Measurements from ENCODE around the gene OR10H3.
"Not testable (repeated sequence)": the region's sequence is repeated elsewhere in the genome, so short reads cannot be mapped to it uniquely, and the experiment has no call there.

OR10H3 gene

DNA sequence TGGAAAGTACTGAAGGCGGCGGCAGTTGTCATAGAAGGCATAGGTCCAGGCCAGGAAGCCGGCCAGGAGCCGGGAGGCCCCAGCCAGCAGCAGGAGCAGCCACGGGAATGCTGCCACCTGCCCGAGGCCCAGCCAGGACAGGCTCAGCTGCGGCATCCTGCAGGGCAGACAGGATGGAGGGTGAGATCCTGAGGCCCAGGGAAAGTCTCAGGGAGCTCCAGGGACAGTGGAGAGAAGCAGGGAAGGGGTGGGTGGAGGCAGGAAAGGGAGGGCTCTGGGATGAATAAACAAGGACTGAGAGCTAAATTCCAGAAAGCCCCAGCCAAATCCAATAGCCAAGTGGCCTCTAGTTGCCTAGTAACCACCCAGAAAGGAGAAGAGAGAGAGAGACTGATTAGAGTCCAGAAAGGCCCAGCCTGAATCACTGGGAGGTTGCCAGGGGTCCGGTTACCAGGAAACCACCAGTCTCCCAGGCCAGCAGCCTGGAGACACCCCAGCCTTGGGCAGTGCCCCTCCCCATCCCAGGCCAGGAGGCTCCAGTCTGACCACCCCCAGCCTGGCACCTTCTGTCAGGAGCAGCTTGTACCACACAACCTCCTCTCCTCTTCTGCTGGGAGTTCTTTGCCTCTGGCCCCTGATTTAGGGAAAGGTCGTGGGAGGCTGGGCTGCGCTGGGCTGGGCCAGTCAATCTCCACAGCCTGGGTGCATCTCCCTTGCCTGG, 42.1 kb downstream of the OR10H3 start:
- no peak for DNase-seq (ENCODE audit: low read depth)

DNA sequence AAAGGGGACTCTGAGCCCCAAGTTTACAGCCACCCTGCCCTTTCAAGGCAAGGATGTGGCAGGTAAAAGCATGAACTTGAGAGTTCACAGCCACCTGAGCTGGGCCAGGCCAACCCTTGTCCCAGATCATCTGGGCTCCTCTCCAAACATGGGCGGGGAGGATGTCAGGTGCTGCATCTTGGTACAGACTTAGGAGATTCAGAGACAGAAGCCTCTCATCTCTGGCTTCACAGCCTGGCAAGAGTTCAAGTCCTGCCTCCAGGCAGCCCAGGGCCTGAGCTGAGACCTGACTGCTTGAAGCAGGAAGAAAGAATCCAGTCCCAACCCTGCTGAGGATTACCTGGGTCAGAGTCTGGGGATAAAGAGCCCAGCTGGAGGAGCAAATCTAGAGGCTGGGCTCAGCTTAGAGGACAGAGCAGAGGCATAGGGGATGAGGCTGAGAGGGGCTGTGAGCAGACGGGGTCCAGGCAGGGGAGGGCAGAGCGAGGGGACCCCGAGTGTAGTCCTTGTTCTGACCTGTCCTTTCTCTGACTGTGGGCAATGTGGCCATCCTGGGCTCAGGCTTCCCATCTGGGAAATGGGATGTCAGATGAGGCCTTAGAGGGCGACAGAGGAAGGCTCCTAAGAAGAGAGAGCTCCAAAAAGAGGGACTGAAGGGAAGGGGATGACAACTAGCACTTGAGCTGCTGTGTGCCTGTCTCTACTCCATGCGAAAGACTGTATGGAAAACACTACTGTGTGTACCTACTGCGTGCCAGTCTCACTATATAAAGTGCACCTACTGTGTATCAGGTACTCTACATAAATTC, 43.0 kb downstream of the OR10H3 start:
- no peak for DNase-seq (ENCODE audit: low read depth)

DNA sequence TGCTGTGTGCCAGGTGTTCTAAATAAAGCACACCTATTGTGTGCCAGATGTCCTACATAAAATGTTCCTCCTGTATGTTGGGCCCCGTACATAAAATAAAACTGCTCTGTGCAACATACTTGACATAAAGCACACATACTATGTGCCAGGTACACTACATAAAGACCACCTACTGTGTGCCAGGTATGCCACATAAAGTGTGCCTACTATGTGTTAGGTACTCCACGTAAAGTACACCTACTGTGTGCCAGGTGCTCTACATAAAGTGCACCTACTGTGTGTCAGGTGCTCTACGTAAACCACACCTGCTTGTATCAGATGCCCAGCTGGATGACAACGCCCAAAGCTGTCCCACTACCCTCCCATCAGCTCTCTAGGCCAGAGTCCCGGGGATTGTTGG, 43.9 kb downstream of the OR10H3 start:
- no peak for DNase-seq (ENCODE audit: low read depth)

DNA sequence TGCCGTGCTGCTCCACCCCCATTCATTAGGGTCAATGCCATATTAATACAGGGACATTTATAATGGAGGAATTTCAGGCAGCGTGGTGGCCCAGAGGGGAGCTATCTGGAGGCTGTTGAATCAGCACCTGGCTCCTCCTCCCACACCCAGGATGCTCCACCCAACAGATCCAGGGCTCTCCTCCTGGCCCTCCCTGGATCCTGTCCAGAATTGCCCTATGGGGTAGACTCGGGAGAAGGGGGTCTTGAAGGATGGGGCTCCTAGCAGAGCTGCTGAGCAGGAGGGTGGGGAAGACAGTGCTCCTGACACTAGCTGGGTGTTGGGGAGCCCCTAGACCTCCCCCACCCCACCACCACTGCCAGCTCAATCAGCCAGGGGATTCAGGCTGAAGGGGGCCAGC, 44.4 kb downstream of the OR10H3 start:
- no peak for DNase-seq (ENCODE audit: low read depth)

DNA sequence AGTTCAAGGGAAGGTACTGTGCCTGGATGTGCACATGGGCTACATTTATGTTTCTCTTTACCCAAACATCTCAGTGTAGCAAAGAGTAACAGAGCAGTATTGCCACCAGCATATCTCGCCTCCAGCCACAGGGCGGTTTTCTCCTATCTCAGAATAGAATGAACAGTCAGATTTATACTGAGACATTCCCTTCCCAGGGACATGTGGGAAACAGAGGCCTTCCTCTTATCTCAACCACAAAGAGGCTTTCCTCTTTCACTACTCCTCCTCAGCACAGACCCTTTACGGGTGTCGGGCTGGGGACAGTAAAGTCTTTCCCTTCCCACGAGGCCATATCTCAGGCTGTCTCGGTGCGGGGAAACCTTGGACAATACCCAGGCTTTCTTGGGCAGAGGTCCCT, 45.1 kb downstream of the OR10H3 start:
- DNase-seq (ENCODE audit: low read depth) = not testable (repeated sequence)

DNA sequence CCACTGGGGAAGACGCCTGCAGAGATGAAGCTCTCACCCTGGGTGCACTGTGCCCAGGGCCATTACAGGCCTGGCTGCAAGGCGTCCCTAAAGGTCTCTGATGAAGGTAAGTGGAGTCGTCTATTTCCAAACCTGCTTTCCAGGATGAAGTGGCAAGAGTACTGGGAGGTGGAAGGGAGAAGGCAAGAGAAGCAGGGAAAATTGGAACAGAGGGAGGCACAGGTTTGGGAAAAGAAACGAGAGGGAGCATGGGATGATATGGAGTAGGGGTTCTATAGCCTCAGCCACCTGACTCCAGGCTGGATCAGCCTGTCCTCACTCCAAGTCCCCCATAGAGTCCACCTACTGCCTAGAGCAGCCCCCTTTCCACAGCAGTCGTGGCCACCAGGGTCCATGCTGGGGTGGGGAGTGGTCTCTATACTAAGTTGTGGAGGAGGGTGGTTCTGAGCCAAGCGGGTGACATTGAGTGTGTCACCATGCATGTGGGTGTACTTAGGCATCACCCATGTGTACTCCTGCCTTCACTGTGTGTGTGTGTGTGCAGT, 49.9 kb downstream of the OR10H3 start, which contains the start of gene OR10H5:
TSS of gene OR10H5 (plus strand) at position 51 of the 545 bp plus-strand sequence. CDS start 6,388 bp downstream, outside the sequence.
- no peak for DNase-seq (ENCODE audit: low read depth)

DNA sequence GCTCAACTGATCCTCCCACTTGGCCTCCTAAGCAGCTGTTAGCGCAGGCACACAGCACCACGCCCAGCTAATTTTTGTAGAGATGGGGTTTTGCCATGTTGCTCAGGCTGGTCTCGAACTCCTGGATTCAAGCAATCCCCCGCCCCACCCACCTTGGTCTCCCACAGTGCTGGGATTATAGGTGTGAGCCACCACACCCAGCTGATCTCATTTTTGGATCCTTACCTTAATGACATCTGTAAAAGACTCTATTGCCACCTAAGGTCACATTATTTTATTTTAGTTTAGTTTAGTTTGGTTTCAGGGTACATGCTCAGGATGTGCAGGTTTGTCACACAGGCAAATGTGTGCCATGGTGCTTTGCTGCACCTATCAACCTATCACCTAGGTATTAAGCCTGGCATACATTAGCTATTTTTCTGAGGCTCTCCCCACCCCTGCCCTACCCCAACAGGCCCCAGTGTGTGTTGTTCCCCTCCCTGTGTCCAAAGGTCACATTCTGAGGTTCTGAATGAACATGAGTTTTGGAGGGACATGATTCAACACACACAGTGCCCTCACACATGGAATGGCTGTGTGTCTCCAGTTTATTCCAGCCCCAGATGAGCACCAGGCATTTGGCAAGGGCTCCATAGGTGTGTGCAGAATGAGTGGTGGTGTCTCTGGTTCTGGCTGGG, 50.9 kb downstream of the OR10H3 start:
- DNase-seq (ENCODE audit: low read depth) = no peak

DNA sequence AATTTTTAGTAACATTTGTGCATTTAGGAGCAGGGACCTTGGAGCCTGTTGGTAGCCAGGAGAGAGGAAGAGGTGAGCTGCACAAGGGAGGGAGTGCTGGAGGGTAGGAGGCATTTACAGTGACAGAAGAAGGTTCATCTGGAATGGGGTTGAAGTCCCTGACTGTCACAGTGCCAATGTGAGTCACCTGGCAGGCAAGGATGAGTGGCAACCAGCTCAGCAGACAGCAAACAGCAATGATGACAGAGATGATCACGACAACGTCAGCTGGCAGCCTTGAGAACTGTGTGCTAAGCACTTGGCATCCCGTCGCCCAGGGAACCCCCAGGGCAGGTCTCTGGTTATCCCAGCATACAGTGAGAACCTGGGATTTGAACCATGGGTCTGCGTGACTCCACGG, 52.3 kb downstream of the OR10H3 start:
- no peak for DNase-seq (ENCODE audit: low read depth)
